Epithelial cell of prostate (primary cell): ENCODE data around the gene SOX21.

Experiments used
- DNase-seq: peaks from one replicate; pipeline ENCODE4 v3.0.0-alpha.2; 2011; ENCODE audit warnings: low read depth, low spot score
- H3K27ac ChIP-seq: fragments of 450-650 bp; 2 replicates; pipeline ENCODE4 v1.5.1; 2017; ENCODE audit warnings: mild to moderate bottlenecking

The SOX21 gene

DNA sequence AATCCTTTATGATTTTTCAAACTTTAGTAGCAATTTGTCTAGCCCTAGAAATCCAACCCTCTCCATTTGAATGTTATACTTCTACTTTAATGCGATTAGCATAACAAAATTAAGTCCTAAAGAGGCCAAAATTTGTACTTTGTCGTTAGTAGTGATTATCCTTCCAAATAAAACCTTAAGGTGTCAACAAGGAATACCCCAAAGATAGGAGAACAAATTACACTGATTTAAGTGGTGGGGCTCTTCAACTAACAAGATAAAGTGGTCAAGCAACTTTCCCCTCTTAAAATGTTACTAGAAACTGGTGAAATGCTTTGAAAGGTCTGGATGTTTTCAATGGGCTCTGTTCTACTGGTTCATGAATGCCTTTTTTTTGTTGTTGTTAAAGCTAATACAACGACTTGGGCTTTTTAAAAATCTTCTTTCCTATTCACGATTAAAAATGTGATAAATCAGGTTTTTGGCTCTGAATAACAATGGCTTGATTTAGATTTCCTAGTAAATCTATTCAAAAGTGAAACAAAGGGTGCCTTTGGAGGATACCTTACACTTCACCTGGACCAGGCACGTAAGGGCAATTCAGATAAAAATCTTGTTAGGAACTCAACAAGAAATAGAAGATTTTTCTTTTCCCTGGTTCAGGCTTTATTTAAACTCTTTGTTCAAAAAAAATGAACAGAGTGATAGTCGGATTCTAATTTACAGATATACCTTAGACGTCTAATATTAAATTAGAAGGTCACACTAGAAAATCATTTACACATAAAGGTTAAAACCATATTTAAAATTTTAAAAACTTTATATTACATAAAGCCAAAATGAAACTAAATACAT is 3.1 kb downstream of the SOX21 start:
- H3K27ac ChIP-seq = peak overlapping the region; percentile 51
- no peak for DNase-seq

DNA sequence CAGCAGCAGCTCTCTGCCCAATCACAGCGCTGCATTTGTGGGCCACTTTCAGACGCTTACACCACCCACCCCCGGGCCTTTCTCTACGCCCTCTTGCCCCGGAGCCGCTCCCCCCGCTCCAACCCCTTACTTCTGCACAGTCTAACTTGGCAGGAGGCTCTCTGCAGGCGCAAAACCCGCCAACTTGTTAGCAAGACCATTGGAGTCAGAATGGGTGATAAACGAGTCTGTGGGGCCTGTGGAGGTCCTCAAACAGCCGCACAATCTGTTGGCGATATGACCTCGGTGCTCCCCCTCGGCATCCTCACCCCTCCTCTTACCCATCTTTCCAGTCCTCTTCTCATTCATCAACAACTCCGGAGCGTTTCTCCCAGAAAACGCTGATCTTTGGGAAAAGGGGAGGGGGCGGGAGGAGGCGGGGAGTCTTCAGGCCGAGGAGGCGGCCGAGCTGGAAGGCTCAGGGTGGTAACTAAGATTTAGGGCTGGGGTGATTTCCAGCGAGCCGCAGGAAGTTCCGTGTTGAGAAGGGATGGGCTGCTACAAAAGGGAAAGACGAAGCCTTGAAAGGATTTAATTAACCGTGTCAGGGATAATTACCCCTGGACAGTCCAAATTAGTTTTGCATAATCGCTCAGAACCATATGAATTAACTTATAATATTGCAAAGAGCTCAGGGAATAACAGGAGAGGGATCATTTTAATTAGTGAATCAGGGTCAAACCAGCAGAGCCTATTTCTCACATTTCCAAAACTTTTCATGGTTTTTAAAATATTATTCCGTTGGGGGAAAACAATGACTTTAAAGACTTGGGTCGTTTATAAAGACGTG is 4.1 kb downstream of the SOX21 start:
- H3K27ac ChIP-seq = no peak overlapping the region
- no peak for DNase-seq

DNA sequence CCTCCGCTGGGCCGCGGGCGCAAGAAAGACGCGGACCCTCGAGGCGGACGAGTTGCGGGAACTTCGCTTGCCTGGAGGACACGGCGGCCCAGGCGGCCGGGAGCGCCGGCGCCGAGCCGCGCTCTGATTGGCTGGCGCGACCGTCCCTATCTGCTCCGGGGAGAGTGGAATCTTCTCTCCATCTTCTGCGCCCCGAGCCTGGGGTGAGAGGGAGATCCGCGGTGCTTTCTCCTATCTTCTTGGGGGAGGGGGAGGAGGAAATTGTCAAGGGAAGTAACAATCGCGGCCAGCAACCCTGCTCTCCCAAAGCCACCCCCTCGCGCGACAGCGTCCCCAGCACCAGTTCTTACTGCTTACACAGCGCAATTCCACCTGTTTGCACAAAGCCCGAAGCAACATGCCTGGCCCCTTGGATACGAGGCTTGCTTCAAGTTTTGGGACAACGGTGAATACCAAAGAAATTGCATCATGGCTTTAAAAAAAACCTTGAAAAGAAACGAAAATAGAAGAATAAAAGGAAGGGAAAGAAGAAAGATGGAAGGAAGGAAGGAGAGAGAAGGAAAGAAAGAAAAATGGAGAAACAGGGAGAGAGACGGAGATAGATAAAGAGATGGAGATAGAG is 4.8 kb downstream of the SOX21 start:
- DNase-seq = no peak
- no peak overlapping the region for H3K27ac ChIP-seq

DNA sequence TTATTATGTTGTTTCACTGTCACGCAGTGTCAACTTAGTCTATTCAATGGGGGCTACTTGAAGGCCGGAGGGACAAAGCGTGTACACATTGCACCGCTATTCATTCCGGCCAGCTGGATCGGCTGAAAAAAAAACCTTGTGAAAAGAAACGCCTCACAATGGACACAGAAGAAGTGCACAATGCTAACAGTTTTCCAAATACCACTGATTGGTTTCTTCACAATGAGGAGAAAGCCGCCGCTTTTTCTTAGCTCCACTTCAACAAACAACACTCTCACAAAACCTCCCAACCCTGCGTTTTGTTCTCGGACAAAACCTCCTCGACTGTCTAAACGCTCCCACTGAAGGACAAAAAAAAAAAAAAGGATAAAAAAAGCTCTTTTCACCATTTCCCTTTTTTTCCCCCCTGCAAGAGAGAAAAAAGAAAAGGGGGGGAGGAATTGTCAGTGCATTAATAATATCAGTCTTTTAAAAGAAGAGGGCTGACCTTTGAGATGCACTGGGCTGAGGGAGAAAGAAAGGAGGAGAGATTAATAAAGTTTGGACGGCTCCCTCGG is 5.4 kb downstream of the SOX21 start:
- no peak for DNase-seq
- H3K27ac ChIP-seq = no peak overlapping the region

DNA sequence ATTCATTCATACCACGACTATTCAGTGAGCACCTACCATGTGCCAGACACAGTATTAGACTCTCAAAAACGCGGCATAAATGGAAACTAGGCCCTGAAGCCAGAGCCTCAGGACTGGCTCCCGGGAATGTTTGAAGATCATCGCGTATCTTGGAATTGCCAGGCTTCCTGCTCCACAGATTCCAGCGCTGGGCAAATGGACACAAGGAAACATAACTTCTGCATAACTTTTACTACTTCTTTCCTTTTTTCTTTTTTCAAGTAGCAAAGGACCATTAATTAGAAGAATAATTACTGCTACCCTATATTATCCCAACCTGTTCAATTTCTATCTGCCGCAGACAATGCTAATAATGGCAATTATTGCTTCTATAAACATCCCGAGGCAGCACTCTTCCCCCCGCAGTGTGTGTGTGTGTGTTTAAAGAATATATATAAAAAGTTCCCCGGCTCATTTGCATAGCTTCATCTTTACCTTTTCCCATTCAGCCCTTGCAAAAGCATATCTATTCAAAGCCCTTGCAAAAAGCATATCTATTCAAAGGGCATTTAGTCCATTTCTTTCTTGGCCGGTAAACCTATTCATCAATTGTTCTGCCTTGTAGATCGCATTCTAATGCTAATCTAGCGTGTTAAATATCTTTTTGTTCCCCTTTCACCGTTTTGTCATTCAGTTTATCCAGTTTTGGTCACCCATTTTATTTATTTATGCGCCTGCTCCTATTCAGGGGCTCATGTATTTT is 6.1 kb downstream of the SOX21 start:
- DNase-seq = no peak
- H3K27ac ChIP-seq = no peak overlapping the region

DNA sequence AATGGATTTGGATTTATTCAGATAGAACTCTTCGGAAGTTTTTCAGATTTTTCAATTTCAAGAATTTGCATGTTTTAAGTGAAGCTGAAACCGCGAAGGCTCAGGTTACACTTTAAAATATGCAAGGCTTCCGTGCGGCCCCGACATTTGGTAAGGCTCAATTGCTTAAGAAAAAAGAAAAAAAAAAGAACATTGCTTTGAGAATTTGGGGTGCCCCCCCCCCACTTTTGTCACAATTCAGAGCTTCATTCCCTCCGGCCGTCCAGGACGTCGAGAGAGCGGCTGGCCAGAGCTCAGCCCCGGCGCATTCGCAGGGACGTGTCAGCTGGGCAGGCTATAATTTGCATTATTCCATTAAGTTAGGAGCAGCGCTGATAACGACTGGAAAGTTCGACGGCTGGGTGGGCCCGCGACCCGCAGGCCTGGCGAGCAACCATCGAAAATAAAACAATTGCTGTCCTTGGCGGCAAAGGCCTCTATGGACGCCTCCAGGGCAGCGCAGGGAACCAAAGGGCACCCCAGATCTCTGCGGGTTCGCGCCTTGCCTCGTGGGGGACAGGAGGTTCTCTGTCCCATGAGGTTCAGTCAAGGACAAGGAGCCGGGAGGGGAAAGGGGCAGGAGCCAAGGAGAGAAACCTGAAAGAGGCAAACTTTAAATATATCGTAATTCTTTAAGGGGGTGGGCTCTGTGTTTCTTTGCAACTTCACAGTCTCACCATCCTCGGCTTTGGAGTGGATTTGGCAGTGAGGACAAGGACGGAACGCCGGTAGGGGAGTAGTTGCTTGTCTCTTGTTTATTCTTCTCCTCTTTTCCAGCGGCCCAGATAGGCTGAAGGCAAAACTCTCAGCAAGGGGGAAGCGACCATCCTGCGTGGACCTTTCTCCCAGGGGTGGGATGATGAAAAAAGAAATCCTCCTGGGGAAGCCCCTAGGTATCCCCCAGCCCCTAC is 7.0 kb downstream of the SOX21 start:
- no peak for DNase-seq
- H3K27ac ChIP-seq = no peak overlapping the region

DNA sequence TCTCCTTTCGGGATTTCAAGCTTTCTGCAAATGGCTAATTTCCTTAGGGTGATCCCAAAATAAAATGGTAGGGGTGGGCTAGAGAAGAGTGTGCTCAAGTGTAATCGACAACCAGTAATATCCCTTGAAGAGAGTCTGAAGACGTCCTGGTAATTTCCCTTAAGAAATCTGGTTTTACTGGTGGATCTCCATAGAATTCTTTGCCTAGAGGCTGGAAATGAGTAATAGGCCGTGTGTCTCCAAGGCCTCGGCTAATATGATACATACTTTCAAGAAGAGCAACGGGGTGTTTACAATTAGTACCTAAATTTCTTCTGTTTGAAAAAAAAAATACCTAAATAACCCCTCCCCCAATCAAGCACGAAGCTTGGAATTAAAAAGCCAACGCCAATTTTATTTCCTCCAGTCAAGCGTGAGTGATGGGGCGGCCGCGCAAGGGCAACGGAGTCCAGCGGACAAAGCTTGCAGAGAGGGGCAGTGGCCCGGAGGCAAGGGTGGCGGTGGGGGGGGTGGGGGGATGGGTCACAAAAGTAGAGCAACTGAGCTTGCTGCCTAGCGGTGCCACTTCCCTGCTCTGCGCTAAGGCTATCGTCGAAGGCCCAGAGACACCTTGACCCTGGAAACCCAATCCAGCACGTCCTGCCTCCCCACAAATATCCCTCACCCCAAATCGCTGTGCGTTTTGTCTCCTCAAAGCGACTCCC is 7.8 kb downstream of the SOX21 start:
- no peak for DNase-seq
- H3K27ac ChIP-seq = no peak overlapping the region

DNA sequence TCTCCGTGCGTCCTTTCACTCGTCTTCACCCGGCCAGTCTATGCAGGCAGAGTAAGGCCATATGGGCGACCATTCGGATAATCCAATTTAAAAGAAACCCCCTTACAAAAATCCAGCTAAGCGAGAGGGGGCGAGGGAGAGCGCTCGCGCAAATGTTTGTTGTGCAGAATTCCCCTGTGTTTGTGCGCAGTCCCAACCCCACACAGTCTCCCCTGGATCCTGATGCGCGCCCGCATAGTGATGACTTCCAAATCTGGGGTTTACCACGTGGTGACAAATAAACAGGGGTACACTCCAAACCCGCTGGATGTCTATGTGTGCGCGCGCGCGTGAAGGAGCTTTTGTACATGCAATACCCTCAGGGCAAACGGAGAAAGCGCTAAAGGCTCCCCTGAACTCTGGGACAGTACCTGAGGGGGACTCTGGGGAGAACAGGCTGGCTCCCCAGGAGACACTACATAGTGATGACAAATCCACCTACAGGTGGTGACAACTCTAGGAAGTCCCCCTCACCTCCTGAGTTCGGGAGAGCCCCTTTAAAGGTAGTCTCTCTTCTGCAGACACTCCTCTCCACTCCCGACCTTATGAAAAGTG is 8.5 kb downstream of the SOX21 start:
- no peak overlapping the region for H3K27ac ChIP-seq
- no peak for DNase-seq

DNA sequence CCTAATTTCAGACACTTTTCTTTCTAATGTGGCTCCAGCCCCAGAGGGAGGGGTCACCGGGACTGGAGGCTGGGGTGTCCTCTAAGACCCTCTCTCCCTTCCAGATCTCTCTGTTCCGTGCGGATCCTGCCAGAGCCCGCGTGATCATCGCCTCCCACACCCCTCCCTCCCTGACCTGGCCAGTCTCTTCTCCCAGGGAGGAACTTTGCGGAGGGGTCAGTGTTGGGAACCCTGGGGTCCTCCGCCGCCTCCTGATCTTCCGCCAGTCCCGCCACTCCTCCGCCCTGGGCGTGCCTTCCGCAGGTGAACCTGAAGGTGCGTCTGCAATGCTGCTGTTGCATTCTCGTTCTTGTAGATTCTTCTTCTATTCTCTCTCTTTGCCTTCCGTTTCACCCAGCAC is 9.1 kb downstream of the SOX21 start:
- DNase-seq = no peak
- no peak overlapping the region for H3K27ac ChIP-seq

DNA sequence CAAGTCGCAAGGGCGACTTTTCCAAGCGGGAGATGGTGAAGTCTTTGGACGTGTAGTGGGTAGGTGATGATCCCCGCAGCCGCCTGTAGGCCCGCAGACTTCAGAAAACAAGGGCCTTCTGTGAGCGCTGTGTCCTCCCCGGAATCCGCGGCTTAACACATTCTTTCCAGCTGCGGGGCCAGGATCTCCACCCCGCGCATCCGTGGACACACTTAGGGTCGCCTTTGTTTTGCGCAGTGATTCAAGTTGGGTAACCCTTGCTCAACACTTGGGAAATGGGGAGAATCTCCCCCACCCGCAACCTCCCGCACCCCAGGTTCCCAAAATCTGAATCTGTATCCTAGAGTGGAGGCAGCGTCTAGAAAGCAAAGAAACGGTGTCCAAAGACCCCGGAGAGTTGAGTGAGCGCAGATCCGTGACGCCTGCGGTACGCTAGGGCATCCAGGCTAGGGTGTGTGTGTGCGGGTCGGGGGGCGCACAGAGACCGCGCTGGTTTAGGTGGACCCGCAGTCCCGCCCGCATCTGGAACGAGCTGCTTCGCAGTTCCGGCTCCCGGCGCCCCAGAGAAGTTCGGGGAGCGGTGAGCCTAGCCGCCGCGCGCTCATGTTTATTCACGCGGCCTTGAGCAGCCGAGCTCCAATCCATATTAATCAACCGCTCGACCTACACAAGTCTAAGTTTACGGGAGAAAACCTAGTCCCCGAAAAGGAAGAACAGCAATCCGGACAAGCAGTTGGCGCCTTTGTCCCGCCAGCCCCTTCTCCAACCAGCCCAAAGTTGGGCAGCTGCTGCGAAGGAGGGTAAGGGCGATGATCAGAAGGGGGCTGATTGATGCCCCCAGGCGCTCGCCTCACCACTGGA is 9.9 kb downstream of the SOX21 start:
- DNase-seq = no peak
- H3K27ac ChIP-seq = no peak overlapping the region

DNA sequence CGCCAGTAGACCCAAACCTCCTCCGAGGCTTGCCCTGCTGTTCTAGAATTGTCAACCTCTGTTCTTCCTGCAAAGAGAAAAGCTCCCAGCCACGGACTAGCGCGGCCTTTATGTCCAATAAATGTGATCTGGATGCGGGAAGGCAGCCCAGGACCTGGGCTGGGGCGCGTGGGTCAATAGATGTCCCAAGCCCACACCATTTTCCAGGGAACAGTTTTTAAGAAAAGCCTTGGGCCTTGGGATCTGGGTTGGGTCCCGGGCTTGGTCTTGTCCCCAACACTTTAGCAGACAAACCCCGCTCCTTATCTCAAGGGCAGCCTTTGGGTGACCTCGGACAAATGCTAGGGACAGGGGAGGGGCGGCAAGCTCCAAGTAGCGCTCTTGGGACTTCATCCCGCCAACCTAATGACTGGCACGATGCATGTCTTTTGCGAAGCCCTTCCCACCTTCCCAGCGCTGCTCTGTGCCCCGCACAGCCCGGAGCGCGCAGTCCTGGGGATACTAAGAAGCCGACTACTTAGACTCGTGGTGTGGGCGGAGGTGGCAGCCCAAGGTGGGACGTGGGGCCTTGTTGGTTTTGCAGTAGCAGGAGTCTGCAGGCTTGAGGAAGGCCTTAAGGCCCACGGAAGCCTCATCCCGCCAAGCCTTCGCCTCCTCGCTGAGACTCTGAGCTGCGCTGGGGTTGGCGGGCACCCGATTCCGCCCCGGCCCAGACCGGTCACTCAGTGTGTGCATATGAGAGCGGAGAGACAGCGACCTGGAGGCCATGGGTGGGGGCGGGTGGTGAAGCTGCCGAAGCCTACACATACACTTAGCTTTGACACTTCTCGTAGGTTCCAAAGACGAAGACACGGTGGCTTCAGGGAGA is 10.8 kb downstream of the SOX21 start:
- H3K27ac ChIP-seq = no peak overlapping the region
- no peak for DNase-seq

DNA sequence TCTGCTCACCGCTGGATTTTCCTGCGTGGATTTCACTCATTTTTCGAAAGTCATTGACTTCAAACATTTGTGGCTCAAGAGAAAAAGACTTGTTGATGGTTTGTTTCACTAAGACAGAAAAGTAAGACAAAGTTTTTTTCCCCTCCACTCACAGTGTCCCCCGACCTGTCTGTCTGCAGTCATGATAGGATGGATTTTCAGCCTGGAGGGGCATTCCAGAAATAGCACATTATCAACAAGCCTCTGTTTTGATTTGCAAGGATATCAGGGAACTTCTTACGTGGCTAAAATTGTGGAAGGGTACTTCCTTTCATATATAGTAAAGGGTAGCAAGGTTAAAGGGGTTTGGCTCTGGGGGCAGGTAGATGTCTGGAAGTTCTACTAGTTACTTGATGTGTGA is 11.8 kb downstream of the SOX21 start:
- no peak for DNase-seq

DNA sequence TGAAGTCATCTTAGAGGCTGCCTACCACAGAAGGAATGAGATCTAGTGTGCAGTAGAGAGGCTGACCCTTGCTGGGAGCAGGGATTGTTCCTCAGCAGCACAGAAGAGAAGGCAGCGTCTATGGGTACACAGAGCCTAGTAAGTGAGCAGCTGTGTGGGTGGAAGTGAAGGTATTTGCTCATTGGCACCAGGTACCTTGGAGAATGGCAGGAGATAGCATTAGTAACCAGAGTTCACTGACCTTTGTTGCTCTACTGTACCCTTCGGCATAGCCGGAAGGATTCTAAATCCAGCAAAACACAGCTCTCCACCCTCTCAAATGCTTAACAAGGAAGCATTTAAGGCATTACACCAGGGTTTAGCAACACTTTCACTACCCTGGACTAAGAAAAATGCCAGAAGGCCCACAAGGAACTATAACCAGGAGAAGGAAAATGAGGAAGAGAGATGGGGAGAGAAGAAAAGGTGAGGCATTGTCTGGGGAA is 12.3 kb downstream of the SOX21 start:
- DNase-seq = no peak
- no peak overlapping the region for H3K27ac ChIP-seq

More for the DNA sequence above, 11.8 kb downstream of the SOX21 start:
- no peak overlapping the region for H3K27ac ChIP-seq

DNA sequence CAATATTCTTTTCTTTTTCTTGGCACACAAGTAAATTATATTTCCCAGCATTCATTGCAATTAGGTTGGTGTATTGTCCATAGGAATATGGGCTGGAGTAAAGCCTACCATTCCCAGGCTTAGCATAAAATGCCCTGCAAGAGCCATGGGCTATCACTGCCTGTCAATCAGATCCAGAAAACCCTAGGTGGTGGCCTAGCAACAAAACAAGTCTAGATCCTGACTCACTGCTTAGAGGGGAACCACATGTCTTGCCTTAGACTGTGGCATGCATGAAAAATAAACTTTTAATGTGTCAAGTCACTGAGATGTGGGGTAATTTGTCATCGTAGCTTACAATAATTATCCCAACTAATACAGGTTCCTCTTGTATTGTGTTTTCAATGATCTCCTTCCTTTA is 16.2 kb downstream of the SOX21 start:
- H3K27ac ChIP-seq = no peak overlapping the region

DNA sequence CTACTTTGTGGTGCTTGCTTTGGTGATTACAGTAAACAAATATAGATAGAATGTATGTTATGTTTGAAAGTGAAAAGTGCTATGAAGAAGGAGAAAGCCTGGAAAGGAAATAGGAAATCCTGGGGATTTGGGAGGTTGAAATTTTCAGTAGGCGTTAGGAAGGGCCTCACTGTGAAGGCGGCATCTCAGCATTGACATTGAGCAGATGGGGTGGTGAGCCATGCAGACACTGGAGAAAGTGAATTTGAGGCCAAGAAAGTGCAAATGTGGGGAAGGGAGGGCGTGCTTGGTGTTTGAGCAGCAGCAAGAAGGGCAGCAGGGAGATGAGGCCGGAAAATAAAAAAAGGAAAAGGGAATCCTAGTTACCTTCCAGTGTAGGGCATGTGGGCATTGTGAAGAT is 20.3 kb downstream of the SOX21 start:
- no peak for DNase-seq
- H3K27ac ChIP-seq = no peak overlapping the region

More for the DNA sequence above, 16.2 kb downstream of the SOX21 start:
- no peak for DNase-seq

DNA sequence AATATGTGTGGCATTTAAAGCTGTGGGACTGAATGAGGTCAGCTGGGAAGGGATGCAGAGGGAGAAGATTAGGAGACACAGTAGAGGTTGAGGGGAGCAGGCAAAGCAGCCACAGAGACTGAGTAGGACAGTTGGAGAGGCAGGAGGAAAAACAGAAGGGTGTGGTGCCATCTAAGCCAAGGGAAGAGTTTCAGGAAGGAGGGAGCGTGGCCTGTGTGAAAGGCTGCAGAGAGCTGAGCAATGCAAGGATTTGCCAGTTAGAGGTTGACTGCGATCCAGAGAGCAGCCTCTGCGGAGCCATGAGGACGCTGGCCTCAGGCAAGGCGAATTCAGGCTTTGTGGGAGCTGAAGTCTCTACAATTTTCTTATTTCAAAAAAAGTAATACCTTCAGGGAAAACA is 28.9 kb downstream of the SOX21 start:
- H3K27ac ChIP-seq = no peak overlapping the region
- no peak for DNase-seq
